Upper lobe of left lung (tissue), 6 donors: Measurements from ENCODE around the gene CDKAL1. TPM values are rescaled to one million over a fixed set of nuclear protein-coding genes. Genes with fewer than 3 reads are reported as not detected.
A peak's percentile ranks its signal among the peaks of the same experiment; 100 is the strongest.

Experiments
- ATAC-seq, 2 donors: fragments of 200-7000 bp; cut with Tn5 transposase; one replicate each; pipeline ENCODE4 v1.9.1; 2022; ENCODE audit warnings: mild to moderate bottlenecking in 2 of 2, moderate library complexity in 2 of 2; ENCODE audit not compliant: low FRiP score in 2 of 2
- DNase-seq, 2 donors: peaks; one replicate each; pipeline ENCODE4 v3.0.0-alpha.2; 2019 to 2020
- H3K27ac ChIP-seq, 4 donors: fragments of 200-600 bp; sonication (generic); one replicate each; pipeline ENCODE4 v1.5.1; 2016 to 2019
- H3K27me3 ChIP-seq, 4 donors: fragments of 200-600 bp; sonication (generic); one replicate each; pipeline ENCODE4 v1.5.1; 2017 to 2019
- H3K36me3 ChIP-seq, 4 donors: fragments of 200-600 bp; sonication (generic); one replicate each; pipeline ENCODE4 v1.5.1; 2016 to 2019
- H3K4me1 ChIP-seq, 4 donors: fragments of 200-600 bp; sonication (generic); one replicate each; pipeline ENCODE4 v1.5.1; 2018 to 2019
- H3K4me3 ChIP-seq, 4 donors: fragments of 200-600 bp; sonication (generic); one replicate each; pipeline ENCODE4 v1.5.1; 2017 to 2019; ENCODE audit warnings: mild to moderate bottlenecking in 2 of 4, moderate library complexity in 1 of 4
- H3K9me3 ChIP-seq, 4 donors: fragments of 200-600 bp; sonication (generic); one replicate each; pipeline ENCODE4 v1.5.1; 2018 to 2019
- EP300 ChIP-seq, 4 donors: sonication (generic); formaldehyde crosslinking; IDR thresholded peaks; one replicate each; pipeline ENCODE4 v1.5.1; 2017; ENCODE audit warnings: antibody characterized with exemption in 4 of 4, control low read depth in 2 of 4
- POLR2A ChIP-seq, 4 donors: fragments of 450-650 bp; IDR thresholded peaks; one replicate each; pipeline ENCODE4 v1.5.1; 2016 to 2017; ENCODE audit warnings: antibody characterized with exemption in 4 of 4, mild to moderate bottlenecking in 2 of 4
- POLR2AphosphoS5 ChIP-seq, 2 donors: sonication (generic); formaldehyde crosslinking; IDR thresholded peaks; one replicate each; pipeline ENCODE4 v1.5.1; 2017; ENCODE audit warnings: antibody characterized with exemption in 2 of 2
- WGBS, 2 donors: methylation state at CpG; one replicate each; pipeline ENCODE4 v1.1.5; 2017 to 2018; 5-methylcytosine and 5-hydroxymethylcytosine counted together
- total RNA-seq, 6 donors: library from RNA; depleted of rRNA in 4 of 6; stranded (reverse); fragments of >200 nt in 4 of 6; gene quantifications; one replicate each; pipeline versions ENCODE4 v1.1.0 to v1.2.1, GENCODE V29; 2016 to 2021
- TF ChIP-seq, protein P1 (sequence below), 6 experiments: fragments of 450-650 bp in 4 of 6; fragments of 200-600 bp in 2 of 6; sonication (generic) in 2 of 6; IDR thresholded peaks; one replicate each; pipeline ENCODE4 v1.5.1; 2016 to 2019; ENCODE audit warnings: antibody characterized with exemption in 6 of 6
- donor health status: DM: no; HTN: no; CAD: no; lungs with moderate emphysema.
- donor health status: DM: no; HTN: yes; CAD: no; lungs with severe emphysema.

Gene CDKAL1
- total RNA-seq, 6 donors from 2014 or later: 9.4 to 22.6 (median 13.8) TPM

DNA sequence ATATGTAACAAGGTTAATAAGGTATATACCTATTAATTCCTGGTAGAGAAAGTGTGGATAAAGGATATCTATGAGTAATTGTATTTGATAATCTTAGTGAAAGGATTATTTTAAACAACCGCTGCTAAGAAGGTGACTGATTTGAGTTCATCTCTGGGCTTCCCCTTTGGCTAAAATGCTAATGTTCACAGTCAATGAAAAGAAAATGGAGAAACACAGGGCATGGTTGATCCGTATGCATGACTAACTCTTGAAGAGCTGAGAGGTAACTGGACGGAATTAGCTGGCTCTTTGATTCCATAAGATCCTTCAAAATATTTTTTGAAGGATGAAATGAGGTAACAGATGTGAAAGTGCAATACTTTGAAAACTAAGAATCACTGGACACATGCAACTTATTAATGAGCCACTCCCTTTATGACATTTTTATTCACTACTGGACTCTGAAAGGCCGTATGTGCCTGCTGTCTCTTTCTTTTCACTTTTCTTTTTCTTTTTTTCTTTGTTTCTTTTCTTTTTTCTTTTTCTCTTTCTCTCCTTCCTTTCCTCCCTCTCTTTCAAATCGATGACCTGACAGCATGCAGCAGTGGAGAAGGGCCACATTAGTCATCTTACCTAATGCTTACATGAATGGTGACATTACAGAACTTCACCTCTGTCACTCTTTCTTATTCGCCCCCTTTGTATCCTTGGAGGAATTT is 464.6 kb downstream of the CDKAL1 start:
- DNase-seq: no peak
- Histone ChIP-seq H3K9me3 (peaks cover 0 to 4% (median 0%) of the 10 kb centered on the region in 4 donors), H3K27me3 (no peaks in the 10 kb centered on the region), H3K4me3 (no peak overlapping the region), H3K36me3 (no peaks in the 10 kb centered on the region), H3K27ac (no peak overlapping the region), H3K4me1 (peaks cover 0 to 9% (median 2%) of the 10 kb centered on the region in 4 donors)
- TF ChIP-seq EP300 (IDR thresholded peaks at IDR 0.05) (no peak), POLR2AphosphoS5 (IDR thresholded peaks at IDR 0.05) (no peak), POLR2A (IDR thresholded peaks at IDR 0.05) (no peak)
- TF ChIP-seq, protein P1, sequence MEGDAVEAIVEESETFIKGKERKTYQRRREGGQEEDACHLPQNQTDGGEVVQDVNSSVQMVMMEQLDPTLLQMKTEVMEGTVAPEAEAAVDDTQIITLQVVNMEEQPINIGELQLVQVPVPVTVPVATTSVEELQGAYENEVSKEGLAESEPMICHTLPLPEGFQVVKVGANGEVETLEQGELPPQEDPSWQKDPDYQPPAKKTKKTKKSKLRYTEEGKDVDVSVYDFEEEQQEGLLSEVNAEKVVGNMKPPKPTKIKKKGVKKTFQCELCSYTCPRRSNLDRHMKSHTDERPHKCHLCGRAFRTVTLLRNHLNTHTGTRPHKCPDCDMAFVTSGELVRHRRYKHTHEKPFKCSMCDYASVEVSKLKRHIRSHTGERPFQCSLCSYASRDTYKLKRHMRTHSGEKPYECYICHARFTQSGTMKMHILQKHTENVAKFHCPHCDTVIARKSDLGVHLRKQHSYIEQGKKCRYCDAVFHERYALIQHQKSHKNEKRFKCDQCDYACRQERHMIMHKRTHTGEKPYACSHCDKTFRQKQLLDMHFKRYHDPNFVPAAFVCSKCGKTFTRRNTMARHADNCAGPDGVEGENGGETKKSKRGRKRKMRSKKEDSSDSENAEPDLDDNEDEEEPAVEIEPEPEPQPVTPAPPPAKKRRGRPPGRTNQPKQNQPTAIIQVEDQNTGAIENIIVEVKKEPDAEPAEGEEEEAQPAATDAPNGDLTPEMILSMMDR (IDR thresholded peaks at IDR 0.05): no peak
- 93 to 94% methylated on average over 6 of the region's 6 CpGs for WGBS, 2 donors
- ATAC-seq: no peak

DNA sequence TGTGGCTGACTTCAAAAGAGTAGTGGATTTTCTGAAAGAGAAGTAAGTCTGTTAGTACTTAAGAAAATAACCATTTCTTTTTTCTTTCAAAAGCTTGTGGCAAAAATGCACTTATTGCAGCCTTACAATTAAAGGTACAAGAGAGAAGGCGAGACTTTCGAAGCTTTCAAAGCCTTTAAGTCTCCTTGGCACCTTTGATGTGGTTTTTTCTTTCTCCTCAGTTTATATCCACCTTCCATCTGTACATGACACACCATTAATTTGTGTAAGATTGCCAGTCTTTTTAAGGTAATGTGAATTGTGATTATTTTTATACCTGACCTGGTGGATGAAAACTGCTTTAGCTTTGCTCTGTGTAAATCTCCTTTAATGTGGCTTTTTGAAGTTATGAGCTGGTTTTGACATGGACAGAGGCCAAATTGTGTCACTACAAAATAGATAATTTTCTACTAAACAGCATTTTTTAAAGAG is 466.1 kb downstream of the CDKAL1 start:
- Histone ChIP-seq H3K27me3 (no peaks in the 10 kb centered on the region), H3K4me1 (peaks cover 0 to 9% (median 2%) of the 10 kb centered on the region in 4 donors), H3K36me3 (no peaks in the 10 kb centered on the region), H3K9me3 (peaks cover 0 to 3% (median 0%) of the 10 kb centered on the region in 4 donors), H3K4me3 (no peak overlapping the region), H3K27ac (no peak overlapping the region)
- 96 to 100% methylated on average over 2 of the region's 2 CpGs for WGBS, 2 donors
- ATAC-seq (no peak), DNase-seq (no peak)
- TF ChIP-seq POLR2A (IDR thresholded peaks at IDR 0.05) (no peak), EP300 (IDR thresholded peaks at IDR 0.05) (no peak), POLR2AphosphoS5 (IDR thresholded peaks at IDR 0.05) (no peak)
- TF ChIP-seq, protein P1 (IDR thresholded peaks at IDR 0.05): no peak

DNA sequence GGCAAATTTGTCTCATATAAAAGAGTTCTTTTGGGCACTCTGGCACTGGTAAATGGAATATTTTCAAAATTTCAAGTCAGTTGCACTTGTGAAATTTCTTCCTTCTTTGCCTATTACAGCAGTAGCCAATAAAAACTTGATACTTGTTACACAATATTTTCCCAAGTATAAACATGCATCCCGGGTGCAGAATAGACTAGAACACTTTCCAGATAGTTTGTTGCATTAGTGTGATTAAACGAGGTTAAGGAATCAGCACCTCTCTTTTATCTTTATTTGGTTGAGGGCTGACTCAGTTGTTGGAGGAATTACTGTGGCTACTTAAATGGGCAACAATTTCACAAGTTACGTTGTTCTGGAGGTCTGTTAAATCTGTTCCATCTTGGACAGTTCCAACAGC is 467.5 kb downstream of the CDKAL1 start:
- no peak overlapping the region for H3K27ac ChIP-seq
- no peaks in the 10 kb centered on the region for H3K9me3 ChIP-seq
- TF ChIP-seq, protein P1 (IDR thresholded peaks at IDR 0.05): no peak
- TF ChIP-seq POLR2AphosphoS5 (IDR thresholded peaks at IDR 0.05) (no peak), EP300 (IDR thresholded peaks at IDR 0.05) (no peak), POLR2A (IDR thresholded peaks at IDR 0.05) (no peak)
- no peak for DNase-seq
- no peaks in the 10 kb centered on the region for H3K36me3 ChIP-seq
- H3K4me3 ChIP-seq: no peak overlapping the region
- ATAC-seq: no peak
- H3K4me1 ChIP-seq: peaks cover 0 to 2% (median under 1%) of the 10 kb centered on the region in 4 donors
- WGBS, 2 donors: 78 to 79% methylated on average over 3 of the region's 3 CpGs
- H3K27me3 ChIP-seq: no peaks in the 10 kb centered on the region

DNA sequence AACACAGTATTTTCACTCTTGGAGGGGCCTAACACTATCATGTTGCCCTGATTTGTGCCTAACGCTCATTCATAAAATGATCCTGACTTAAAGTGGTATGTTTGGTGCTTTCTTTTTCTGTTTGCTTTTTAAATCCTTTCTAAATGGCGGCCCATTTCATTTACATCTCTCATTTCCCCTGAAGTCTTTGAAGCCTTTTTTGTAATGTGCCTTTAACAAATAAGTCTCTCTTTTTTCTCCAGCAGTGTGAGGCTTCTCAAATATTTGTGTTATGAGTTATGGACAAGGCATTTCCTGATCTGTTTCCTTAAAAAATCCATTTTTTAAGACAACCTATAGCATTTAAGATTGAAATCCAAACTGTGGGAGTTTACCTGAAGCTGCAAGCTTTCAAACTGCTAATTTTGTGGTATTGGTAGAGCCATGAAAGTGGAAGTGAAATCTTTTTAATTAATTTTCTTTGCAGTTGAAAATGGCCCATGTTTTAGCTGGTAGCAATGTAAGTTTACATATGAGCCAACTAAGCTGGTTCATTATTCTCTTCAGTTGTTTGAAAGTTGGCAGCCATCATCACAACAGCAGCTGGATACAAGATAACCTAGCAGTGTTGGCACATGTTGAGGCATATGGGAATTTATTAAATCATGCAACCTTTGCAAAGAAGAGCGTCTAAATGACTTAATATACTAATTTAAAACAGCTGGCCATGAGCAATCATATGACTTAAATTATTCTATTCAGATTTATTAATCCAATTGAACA is 469.7 kb downstream of the CDKAL1 start:
- 68 to 74% methylated on average over 3 of the region's 3 CpGs for WGBS, 2 donors
- no peaks in the 10 kb centered on the region for H3K9me3 ChIP-seq
- H3K4me3 ChIP-seq: no peak overlapping the region
- no peaks in the 10 kb centered on the region for H3K36me3 ChIP-seq
- no peaks in the 10 kb centered on the region for H3K27me3 ChIP-seq
- DNase-seq: no peak
- H3K4me1 ChIP-seq: no peaks in the 10 kb centered on the region
- TF ChIP-seq POLR2A (IDR thresholded peaks at IDR 0.05) (no peak), POLR2AphosphoS5 (IDR thresholded peaks at IDR 0.05) (no peak), EP300 (IDR thresholded peaks at IDR 0.05) (no peak)
- TF ChIP-seq, protein P1 (IDR thresholded peaks at IDR 0.05): no peak
- H3K27ac ChIP-seq: no peak overlapping the region
- peak in 1 of 2 donors; percentile 49 for ATAC-seq
